Activated T-cell treated with anti-CD3 and anti-CD28 coated beads for 48 hours (primary cell): ENCODE results near the gene AKNAD1.

Source experiments
- DNase-seq: peaks from one replicate; pipeline ENCODE4 v3.0.0-alpha.2; 2020; ENCODE audit warnings: low read depth

AKNAD1 gene

GRCh38 chr1:108830119-108831008, 26.5 kb downstream of the AKNAD1 start:
- no peak for DNase-seq

DNA sequence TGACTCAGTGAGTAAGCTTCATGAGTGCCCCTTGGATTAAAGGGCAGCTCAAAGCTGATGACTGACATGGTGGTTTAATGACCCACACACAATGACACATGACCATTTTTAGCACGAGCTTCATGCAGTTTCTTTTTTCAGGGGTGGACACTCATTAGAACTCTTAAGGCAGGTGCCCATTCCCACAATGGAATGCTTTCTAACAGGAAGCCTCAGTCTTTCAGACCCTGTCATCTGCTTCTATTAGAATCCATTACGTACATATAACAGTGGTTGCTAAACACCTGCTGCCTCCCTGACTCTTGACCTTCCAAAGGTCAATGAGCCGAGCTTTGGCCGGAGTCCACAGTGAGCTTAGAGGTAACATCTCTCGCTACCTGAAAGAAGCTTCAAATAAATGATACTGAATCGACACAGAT, 27.4 kb downstream of the AKNAD1 start:
- no peak for DNase-seq

GRCh38 chr1:108828074-108828961, 28.6 kb downstream of the AKNAD1 start:
- peak; percentile 14 for DNase-seq

DNA sequence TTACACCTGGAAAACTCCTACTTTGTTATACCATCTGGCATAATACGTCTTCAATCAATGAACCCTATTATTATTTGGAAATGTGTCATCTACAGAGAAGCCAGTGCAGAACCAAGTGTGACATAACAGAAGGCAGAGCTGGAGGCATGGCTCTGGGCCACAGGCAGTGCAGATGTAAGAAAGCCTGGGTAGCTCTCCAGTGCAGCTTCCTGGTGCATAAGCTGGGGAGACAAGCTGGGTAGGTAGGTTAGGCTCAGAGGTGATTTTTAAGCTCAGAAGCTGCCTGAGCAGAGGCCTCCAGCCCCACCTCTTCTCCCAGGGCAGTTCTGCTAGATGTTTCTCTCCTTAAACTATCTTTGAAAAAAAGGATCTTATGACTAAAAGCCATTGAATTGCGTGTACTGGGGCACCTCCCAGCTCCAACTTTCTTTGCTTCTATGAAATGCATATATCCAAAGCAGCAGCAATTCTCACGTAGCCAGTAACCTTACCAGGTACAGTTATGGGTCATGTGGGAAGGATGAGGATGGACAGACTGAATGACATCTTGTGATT, 30.7 kb downstream of the AKNAD1 start:
- DNase-seq: no peak

- DNase-seq: no peak
These were observed 32.8 kb downstream of the AKNAD1 start for GRCh38 chr1:108824051-108824450.

GRCh38 chr1:108823632-108824031, 33.3 kb downstream of the AKNAD1 start:
- no peak for DNase-seq

DNA sequence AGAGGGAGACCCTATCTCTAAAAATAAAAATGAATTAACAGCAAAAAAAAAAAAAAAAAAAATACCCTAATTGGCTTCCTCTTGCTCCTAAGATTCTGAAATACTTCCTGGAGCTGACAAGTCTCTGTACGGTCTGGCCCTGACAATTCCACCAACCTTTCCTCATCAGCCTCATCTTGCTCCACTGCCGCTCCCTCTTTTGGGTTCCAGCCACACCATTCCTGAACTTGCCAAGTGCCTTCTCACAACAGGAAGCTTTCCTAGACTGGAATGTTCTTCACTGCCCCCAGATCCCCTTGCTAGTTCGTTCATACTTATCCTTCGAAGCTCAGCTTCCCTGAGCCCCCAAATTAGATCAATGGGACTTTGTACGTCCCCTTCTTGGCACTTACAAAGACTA, 37.0 kb downstream of the AKNAD1 start:
- no peak for DNase-seq

- DNase-seq: no peak
These were observed 39.1 kb downstream of the AKNAD1 start for GRCh38 chr1:108817811-108818210.

- no peak for DNase-seq
These were observed 39.9 kb downstream of the AKNAD1 start for GRCh38 chr1:108817016-108817415.

DNA sequence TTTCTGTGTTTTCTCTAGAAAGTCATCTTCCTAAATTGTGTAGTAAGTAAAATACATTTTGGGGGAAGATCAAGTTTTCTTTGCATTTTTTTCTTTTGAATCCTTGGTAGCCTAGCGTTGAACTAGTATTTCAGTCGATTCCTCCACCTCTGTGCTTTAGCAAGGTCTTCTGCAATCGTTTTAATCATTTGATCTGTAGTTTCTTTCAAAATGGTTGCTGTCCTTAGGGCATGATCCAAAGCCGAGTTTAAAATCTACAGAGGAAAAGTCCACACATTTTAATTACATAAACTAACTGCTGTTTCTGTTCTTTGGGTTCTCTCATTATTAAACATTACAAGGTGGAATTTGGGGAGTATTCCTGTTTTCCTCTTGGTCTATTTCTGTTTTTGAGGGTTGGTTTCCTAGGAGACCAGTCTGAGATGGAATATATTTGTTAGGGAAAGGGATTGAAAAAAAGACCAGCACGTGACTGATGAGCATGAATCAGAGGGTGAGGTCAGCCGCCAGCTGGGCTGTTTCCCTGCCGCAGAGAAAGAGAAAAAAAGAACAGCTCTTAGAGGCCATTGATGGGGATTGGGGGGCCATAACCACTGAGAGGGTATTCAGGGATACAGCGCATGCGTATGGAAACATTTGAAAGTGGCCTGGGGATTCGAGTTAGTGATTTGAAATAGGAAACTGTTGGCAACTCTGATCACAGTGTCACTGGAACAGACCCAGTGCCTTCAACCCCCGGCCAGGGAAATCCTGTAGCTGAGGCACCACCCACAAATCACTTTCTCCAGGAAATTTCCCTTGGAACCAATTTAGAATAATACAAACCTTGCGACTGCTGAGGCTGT, 40.6 kb downstream of the AKNAD1 start:
- no peak for DNase-seq

DNA sequence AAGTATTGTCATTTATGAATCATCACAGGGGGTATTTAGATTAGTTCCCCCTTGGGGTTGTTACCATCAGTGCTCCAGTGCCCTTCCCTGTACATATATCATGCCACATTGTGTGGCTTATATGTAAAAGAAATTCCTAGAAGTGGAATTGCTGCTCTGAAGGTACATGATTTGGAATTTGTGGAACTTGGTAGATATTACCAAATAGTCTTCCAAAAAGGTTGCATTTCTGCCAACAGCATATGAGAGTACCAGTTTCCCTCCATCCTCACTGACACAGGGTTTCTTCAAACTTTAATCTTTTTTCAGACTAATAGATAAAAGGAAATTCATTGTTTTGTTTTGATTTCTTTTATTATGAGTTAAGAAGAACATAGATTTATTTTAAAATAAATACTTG, 41.3 kb downstream of the AKNAD1 start:
- no peak for DNase-seq

- DNase-seq: no peak
These were observed 42.4 kb downstream of the AKNAD1 start for GRCh38 chr1:108814343-108815125.

DNA sequence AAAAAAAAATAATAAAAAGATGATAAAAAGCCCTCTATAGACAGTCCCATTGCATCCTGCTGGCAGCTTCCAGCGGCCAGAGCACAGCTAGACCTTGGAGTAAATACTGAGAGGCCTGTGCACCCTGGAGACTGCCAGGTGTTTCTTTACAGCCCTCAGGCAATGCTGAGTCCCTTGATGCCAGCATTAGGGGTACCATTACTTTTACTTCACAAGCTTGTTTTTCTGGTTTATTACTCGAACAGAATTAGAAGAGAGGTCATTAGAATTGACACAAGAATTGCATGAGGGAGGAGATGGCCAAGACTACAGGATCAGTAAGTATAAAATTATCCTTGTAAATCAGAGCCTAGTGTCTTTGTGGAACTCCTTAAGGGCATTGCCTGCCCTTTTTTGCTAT, 43.6 kb downstream of the AKNAD1 start:
- DNase-seq: no peak

- no peak for DNase-seq
These were observed 45.3 kb downstream of the AKNAD1 start for GRCh38 chr1:108811611-108812010.

DNA sequence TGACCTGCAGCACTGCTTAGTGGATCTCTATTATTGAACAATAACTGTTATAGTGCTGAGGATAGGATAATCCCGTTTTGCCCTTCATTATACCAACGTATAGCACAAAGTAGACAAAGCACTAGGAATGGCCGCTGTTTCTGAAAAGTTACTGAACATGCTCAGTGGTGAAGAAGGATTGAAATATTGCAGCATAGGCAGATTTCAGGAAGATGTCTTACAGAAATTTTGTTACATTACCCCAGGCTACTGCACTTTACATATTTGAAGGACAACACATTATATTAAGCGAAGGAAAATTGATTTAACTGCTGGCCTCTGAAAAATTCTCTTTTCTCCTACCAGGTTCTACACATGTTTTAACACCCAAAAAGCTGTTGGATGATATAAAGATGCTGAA, 48.5 kb downstream of the AKNAD1 start:
- DNase-seq: no peak

DNA sequence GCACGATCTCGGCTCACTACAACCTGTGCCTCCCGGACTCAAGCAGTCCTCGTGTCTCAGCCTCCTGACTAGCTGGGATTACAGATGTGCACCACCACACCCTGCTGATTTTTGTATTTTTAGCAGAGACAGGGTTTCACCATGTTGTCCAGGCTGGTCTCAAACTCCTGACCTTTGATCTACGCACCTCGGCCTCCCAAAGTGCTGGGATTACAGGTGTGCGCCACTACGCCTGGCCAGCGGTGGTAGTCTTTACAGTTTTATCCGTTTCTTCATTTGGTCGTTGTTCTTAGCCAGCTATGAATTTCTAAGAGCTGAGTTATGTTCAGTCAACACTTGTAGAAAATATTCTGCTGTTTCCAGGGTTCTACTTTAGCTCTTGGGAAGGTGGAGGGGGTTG, 53.3 kb downstream of the AKNAD1 start:
- no peak for DNase-seq

DNA sequence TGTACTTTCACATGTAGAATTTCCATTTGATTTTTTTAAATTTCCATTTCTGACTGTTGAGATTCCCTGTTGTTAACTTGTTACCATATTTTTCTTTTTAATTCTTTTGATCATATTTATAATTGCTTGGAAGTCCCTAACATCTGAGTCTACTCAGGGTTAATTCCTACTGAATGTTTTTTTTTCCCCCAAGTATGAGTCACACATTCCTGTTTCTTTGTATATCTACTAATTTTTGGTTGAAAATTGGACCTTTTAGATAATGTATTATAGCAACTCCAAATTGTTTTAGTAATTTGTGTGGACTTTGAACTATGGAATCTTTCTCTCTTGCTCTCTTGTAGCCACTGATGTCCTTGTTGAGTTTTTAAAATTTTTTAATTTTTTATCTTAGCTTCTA, 55.8 kb downstream of the AKNAD1 start:
- DNase-seq: no peak

- no peak for DNase-seq
These were observed 57.9 kb downstream of the AKNAD1 start for GRCh38 chr1:108799001-108799400.

DNA sequence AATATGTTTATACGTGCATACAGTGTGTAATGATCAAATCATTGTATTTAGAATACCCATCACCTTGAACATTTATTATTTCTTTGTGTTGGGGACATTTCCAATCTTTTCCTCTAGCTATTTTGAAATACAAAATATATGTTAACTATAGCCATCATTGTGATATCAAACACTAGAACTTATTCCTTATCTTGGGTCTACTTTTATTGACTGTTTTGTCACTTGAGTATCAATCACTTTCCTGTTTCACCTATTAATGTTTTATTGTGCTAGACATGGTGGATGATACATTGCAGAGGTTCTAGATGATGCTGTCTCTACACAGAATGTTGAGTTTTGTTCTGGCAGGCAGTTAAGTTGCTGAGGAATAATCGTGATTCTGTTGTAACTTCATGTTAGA, 64.5 kb downstream of the AKNAD1 start:
- DNase-seq: no peak

DNA sequence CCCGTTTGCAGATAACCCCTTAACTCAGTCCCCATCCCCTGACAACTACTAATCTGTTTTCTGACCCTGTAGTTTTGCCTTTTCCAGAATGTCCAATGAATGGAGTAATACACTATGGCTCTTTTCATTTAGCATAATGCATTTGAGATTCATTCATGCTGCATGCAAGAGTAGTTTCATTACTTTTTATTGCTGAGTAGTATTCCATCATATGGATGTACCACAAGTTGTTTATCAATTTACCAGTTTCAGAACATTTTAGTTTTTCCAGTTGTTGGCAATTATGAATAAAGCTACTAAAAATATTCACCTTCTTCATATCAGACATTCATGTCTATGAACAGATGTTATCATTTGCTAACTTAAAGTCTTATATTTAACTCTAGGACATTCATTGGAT, 65.1 kb downstream of the AKNAD1 start:
- DNase-seq: no peak

DNA sequence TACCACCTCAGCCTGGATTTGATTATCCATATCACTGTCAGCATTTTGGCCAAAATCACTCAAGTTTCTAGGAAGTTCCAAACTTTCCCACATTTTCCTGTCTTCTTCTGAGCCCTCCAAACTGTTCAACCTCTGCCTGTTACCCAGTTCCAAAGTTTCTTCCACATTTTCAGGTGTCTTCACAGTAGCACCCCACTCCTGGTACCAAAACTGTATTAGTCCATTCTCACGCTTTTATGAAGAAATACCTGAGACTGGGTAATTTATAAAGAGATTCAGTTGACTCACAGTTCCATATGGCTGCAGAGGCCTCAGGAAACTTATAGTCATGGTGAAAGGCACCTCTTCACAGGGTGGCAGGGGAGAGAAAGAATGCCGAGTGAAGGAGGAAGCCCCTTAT, 71.0 kb downstream of the AKNAD1 start:
- DNase-seq: no peak
